ENCODE measurements around the gene S100A8.

S100A8 gene

GRCh38 chr1:153432874-153433681 lies 42.2 kb upstream of the S100A8 start:
- Mint-ChIP-seq H3K27me3 (ENCODE audit: low read depth) (peaks cover 19% of the 10 kb centered on the region), H3K9me3 (no peaks in the 10 kb centered on the region)

GRCh38 chr1:153431928-153432327 lies 41.1 kb upstream of the S100A8 start:
- H3K36me3 Mint-ChIP-seq (ENCODE audit: low read depth) = no peaks in the 10 kb centered on the region
- TF ChIP-seq, protein P1, sequence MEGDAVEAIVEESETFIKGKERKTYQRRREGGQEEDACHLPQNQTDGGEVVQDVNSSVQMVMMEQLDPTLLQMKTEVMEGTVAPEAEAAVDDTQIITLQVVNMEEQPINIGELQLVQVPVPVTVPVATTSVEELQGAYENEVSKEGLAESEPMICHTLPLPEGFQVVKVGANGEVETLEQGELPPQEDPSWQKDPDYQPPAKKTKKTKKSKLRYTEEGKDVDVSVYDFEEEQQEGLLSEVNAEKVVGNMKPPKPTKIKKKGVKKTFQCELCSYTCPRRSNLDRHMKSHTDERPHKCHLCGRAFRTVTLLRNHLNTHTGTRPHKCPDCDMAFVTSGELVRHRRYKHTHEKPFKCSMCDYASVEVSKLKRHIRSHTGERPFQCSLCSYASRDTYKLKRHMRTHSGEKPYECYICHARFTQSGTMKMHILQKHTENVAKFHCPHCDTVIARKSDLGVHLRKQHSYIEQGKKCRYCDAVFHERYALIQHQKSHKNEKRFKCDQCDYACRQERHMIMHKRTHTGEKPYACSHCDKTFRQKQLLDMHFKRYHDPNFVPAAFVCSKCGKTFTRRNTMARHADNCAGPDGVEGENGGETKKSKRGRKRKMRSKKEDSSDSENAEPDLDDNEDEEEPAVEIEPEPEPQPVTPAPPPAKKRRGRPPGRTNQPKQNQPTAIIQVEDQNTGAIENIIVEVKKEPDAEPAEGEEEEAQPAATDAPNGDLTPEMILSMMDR (IDR thresholded peaks at IDR 0.05; ENCODE audit: unreplicated experiment in 3 of 3) = no peak
- H3K27ac Mint-ChIP-seq = no peak overlapping the region
- no peaks in the 10 kb centered on the region for H3K4me1 Mint-ChIP-seq
- no peaks in the 10 kb centered on the region for H3K9me3 Mint-ChIP-seq
- H3K4me3 Mint-ChIP-seq = no peak overlapping the region
- peaks cover 12% of the 10 kb centered on the region for H3K27me3 Mint-ChIP-seq (ENCODE audit: low read depth)

More at GRCh38 chr1:153432874-153433681, 42.2 kb upstream of the S100A8 start:
- Mint-ChIP-seq H3K36me3 (ENCODE audit: low read depth) (no peaks in the 10 kb centered on the region), H3K4me1 (no peaks in the 10 kb centered on the region), H3K27ac (no peak overlapping the region), H3K4me3 (no peak overlapping the region)
- TF ChIP-seq, protein P1 (IDR thresholded peaks at IDR 0.05; ENCODE audit: unreplicated experiment in 3 of 3) = no peak

DNA sequence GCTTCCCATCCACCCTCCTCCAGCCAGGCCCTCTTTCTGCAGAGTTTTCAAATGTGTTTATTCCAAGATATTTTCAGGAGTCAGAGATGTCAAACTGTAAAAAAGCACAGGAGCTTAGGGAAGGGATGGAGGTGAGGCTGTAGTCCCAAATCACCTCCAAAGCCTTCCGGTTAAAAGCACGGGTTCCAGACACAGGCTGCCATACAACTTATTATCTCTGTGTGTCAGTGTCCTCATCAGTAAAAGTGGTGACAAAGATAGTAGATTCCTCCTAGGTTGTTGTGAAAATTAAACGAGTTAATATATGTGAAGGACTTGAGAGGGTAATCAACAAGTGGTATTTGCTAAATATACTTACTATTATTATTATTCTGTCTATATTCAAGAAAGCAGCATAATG lies 40.6 kb upstream of the S100A8 start:
- no peaks in the 10 kb centered on the region for H3K4me1 Mint-ChIP-seq
- TF ChIP-seq, protein P1 (IDR thresholded peaks at IDR 0.05; ENCODE audit: unreplicated experiment in 3 of 3) = no peak
- H3K27ac Mint-ChIP-seq = no peak overlapping the region
- H3K27me3 Mint-ChIP-seq (ENCODE audit: low read depth) = peaks cover 10% of the 10 kb centered on the region
- H3K9me3 Mint-ChIP-seq = no peaks in the 10 kb centered on the region
- H3K36me3 Mint-ChIP-seq (ENCODE audit: low read depth) = no peaks in the 10 kb centered on the region
- H3K4me3 Mint-ChIP-seq = no peak overlapping the region

- H3K9me3 Mint-ChIP-seq = no peaks in the 10 kb centered on the region
- TF ChIP-seq, protein P1 (IDR thresholded peaks at IDR 0.05; ENCODE audit: unreplicated experiment in 3 of 3) = no peak
- no peaks in the 10 kb centered on the region for H3K36me3 Mint-ChIP-seq (ENCODE audit: low read depth)
- no peak overlapping the region for H3K4me3 Mint-ChIP-seq
- peaks cover 10% of the 10 kb centered on the region for H3K27me3 Mint-ChIP-seq (ENCODE audit: low read depth)
- no peaks in the 10 kb centered on the region for H3K4me1 Mint-ChIP-seq
- no peak overlapping the region for H3K27ac Mint-ChIP-seq
These were observed 40.1 kb upstream of the S100A8 start for GRCh38 chr1:153431002-153431401.

DNA sequence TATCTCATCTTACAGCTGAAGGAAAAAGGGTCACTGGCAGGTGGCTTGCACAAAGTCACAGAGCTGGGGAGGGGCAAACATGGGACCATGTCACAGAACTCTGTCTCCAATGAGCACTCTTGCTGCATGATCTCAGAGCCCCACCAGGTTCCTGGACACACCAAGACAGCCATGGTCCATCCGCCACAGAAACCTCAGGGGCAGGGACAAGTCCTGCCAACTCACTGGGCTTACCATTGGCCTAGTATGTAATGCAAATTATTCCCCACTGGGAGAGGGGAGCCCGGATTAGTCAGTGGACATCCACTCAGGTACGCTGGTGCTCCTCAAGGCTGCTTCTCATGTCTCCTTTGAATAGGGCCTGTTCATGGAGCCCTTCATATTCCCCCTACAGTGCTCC lies 39.7 kb upstream of the S100A8 start:
- Mint-ChIP-seq H3K36me3 (ENCODE audit: low read depth) (no peaks in the 10 kb centered on the region), H3K4me1 (no peaks in the 10 kb centered on the region), H3K27ac (no peak overlapping the region), H3K27me3 (ENCODE audit: low read depth) (peaks cover 10% of the 10 kb centered on the region), H3K9me3 (no peaks in the 10 kb centered on the region), H3K4me3 (no peak overlapping the region)
- TF ChIP-seq, protein P1 (IDR thresholded peaks at IDR 0.05; ENCODE audit: unreplicated experiment in 3 of 3) = no peak

GRCh38 chr1:153430166-153430553 lies 39.3 kb upstream of the S100A8 start:
- Mint-ChIP-seq H3K4me3 (no peak overlapping the region), H3K36me3 (ENCODE audit: low read depth) (no peaks in the 10 kb centered on the region), H3K4me1 (no peaks in the 10 kb centered on the region), H3K9me3 (no peaks in the 10 kb centered on the region), H3K27me3 (ENCODE audit: low read depth) (peaks cover 10% of the 10 kb centered on the region), H3K27ac (no peak overlapping the region)
- TF ChIP-seq, protein P1 (IDR thresholded peaks at IDR 0.05; ENCODE audit: unreplicated experiment in 3 of 3) = no peak

Measured in nephron (organoid).